Measurements from ENCODE around the gene EVL.

DNA sequence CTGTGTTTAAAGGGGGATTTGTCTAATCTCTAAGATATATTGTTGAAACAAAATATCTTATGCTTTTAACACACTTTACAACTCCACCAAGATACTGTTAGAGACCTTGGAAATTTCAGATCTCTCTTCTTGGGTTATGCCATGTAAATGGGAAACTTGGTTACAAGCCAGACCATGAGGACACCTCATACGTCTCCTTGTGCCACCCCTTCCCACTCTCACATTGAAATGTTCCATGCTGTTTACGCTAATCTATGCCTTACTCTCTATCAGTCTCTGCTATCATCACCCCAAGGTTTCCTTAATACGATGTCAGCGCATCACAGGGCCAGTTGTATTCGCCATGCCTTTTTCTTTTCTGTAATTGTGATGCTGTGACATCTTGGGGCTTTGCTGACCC, 107.6 kb downstream of the EVL start:
- no peak for TF ChIP-seq POLR2A (IDR thresholded peaks at IDR 0.05)
- TF ChIP-seq, protein P1, sequence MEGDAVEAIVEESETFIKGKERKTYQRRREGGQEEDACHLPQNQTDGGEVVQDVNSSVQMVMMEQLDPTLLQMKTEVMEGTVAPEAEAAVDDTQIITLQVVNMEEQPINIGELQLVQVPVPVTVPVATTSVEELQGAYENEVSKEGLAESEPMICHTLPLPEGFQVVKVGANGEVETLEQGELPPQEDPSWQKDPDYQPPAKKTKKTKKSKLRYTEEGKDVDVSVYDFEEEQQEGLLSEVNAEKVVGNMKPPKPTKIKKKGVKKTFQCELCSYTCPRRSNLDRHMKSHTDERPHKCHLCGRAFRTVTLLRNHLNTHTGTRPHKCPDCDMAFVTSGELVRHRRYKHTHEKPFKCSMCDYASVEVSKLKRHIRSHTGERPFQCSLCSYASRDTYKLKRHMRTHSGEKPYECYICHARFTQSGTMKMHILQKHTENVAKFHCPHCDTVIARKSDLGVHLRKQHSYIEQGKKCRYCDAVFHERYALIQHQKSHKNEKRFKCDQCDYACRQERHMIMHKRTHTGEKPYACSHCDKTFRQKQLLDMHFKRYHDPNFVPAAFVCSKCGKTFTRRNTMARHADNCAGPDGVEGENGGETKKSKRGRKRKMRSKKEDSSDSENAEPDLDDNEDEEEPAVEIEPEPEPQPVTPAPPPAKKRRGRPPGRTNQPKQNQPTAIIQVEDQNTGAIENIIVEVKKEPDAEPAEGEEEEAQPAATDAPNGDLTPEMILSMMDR (IDR thresholded peaks at IDR 0.05) = no peak
